ENCODE data around the gene PTER.
A peak's percentile ranks its signal among the peaks of the same experiment; 100 is the strongest.

The PTER gene

GRCh38 chr10:16436758-16437539, at the start of gene PTER:
Gene PTER (plus strand): TSS chr10:16437010. CDS start chr10:16484385, 47,375 bp downstream.
- peak; percentile 45 for DNase-seq

GRCh38 chr10:16392531-16393069, 44.2 kb upstream of the PTER start:
- DNase-seq = no peak

- DNase-seq = no peak
Observed at GRCh38 chr10:16393271-16393858, 43.4 kb upstream of the PTER start.

- DNase-seq = no peak
Observed at GRCh38 chr10:16401416-16401815, 35.4 kb upstream of the PTER start.

- DNase-seq = no peak
Observed at GRCh38 chr10:16408379-16408778, 28.4 kb upstream of the PTER start.

- DNase-seq = no peak
Observed at GRCh38 chr10:16417341-16417740, 19.5 kb upstream of the PTER start.

- DNase-seq = no peak
Observed at GRCh38 chr10:16423599-16423998, 13.2 kb upstream of the PTER start.

- DNase-seq = no peak
Observed at GRCh38 chr10:16425449-16425848, 11.4 kb upstream of the PTER start.

- DNase-seq = no peak
Observed at GRCh38 chr10:16429539-16429938, 7.3 kb upstream of the PTER start.

- DNase-seq = no peak
Observed at GRCh38 chr10:16436367-16436757, 448 bp upstream of the PTER start.

GRCh38 chr10:16437540-16437894, 707 bp downstream of the PTER start:
- no peak for DNase-seq

GRCh38 chr10:16439295-16439694, 2.5 kb downstream of the PTER start:
- no peak for DNase-seq

GRCh38 chr10:16440396-16441133, 3.8 kb downstream of the PTER start:
- DNase-seq = no peak

- no peak for DNase-seq
Observed at GRCh38 chr10:16441173-16441840, 4.5 kb downstream of the PTER start.

GRCh38 chr10:16442914-16443313, 6.1 kb downstream of the PTER start:
- DNase-seq = no peak

- DNase-seq = no peak
Observed at GRCh38 chr10:16445770-16446469, 9.1 kb downstream of the PTER start.

- DNase-seq = no peak
Observed at GRCh38 chr10:16449454-16449853, 12.6 kb downstream of the PTER start.

- no peak for DNase-seq
Observed at GRCh38 chr10:16458166-16458955, 21.6 kb downstream of the PTER start.

GRCh38 chr10:16459423-16459939, 22.7 kb downstream of the PTER start:
- no peak for DNase-seq

- DNase-seq = no peak
Observed at GRCh38 chr10:16466001-16466400, 29.2 kb downstream of the PTER start.

- DNase-seq = no peak
Observed at GRCh38 chr10:16470747-16471146, 33.9 kb downstream of the PTER start.
